HG02943 (cell line): ENCODE data around the gene SGIP1.
"Not testable (repeated sequence)": the region's sequence is repeated elsewhere in the genome, so short reads cannot be mapped to it uniquely, and the experiment has no call there.

Experiments used
- ATAC-seq: cut with Tn5 transposase; IDR thresholded peaks from one replicate; pipeline ENCODE4 v1.9.1; 2021; ENCODE audit warnings: mild to moderate bottlenecking, low read depth, moderate library complexity; ENCODE audit not compliant: unreplicated experiment

The SGIP1 gene

GRCh38 chr1:66795839-66796238 is 261.9 kb downstream of the SGIP1 start:
- ATAC-seq, result not testable (repeated sequence)
